Cardiac fibroblast (primary cell): ENCODE measurements around the gene UQCRC1.

ENCODE experiments used
- DNase-seq, 2 donors: peaks; one replicate each; pipeline versions ENCODE4 v3.0.0 to v3.0.0-alpha.2; 2010; ENCODE audit warnings: low read depth in 2 of 2
- H3K4me3 ChIP-seq, 2 donors: replicated peaks in 1 of 2; 1 replicate in 1 of 2; 2 replicates in 1 of 2; pipeline ENCODE4 v1.5.1; 2011; ENCODE audit warnings: low read depth in 2 of 2, low read length in 2 of 2, mild to moderate bottlenecking in 2 of 2, moderate library complexity in 1 of 2
- CTCF ChIP-seq: IDR thresholded peaks from one replicate; pipeline ENCODE4 v1.5.1; 2011; ENCODE audit warnings: low read depth, mild to moderate bottlenecking, low read length, inconsistent platforms

Gene UQCRC1

DNA sequence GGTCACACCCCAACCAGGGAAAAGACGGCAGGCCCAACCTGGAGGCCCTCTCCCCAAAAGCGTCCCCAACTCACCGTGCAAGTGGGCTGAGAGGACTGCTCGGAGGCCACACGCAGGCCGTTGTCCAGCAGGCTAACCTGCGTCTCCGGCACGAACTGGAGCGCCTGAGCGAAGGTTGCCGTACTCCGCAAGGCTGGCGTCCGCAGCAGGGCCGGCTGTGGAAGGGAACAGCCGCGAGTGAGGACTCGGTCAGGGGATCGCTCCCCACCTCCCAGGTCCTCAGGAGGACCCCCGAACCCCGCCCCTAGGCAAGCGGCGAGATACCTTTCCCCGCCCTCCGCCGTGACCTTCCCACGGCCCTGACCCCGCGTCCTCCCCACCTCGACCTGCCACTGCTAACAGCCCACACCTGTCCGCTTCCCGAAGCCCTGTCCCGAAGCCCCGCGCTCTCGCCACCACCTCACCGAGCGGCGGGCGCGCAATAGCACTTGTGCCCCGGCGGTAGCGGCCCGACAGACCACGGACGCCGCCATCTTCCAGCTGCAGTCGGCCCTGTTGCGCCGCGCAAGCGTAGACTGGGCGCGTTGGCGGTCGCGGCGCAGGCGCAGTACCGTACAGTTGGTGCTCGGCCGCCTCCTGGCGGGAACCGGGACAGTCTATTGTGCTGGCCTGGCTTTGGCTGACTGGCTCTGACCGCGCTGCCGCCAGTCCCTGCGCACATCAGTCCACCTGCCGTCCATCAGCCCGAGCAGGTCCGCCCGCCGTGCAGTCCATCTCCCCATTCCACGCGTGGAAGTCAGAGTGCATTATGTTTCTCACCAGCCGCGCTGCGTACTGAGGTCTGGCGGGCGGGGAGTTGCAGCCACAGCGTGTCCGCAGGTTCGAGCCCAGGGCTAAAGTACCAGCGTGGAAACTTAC lies at the start of gene UQCRC1:
TSS of gene UQCRC1 (minus strand) at position 559 of the 918 bp plus-strand sequence. CDS start at position 533, 26 bp downstream.
- H3K4me3 ChIP-seq, result peak within 1 kb of the TSS; percentile 98
- peak; percentile 86 for TF ChIP-seq CTCF
- peak; percentile 94 to 95 for DNase-seq

GRCh38 chr3:48656841-48657281 lies 47.4 kb upstream of the UQCRC1 start:
- TF ChIP-seq CTCF, result no peak
- DNase-seq, result peak; percentile 5 to 9
- H3K4me3 ChIP-seq, result peak overlapping the region in 1 of 2 donors; percentile 48

- DNase-seq, result peak; percentile 74 to 77
- H3K4me3 ChIP-seq, result peak overlapping the region; percentile 40 to 48
- TF ChIP-seq CTCF, result no peak
Measured at GRCh38 chr3:48656061-48656840, 46.8 kb upstream of the UQCRC1 start.

GRCh38 chr3:48655606-48656005 lies 46.2 kb upstream of the UQCRC1 start:
- DNase-seq, result no peak
- H3K4me3 ChIP-seq, result peak overlapping the region; percentile 19 to 48

DNA sequence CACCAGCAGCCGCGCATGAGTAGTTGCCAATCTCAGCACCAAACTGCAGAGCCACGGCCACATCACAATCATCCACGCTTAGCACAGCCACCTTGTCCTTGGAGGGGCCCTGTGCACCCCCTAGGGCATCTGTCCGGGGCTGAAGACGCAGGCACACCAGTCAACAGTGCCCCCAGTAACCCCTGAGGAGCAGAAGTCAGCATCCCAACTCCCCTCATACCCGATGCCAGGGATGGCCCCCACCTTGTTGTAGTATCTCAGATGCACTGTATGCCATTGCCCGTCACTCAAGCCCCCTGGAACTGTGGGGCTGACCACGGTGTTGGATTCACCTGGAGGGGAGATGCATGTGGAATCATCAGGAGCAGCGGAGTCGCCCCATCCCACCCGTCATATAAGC lies 45.6 kb upstream of the UQCRC1 start:
- H3K4me3 ChIP-seq, result no peak overlapping the region
- no peak for DNase-seq
- no peak for TF ChIP-seq CTCF

More at GRCh38 chr3:48655606-48656005, 46.2 kb upstream of the UQCRC1 start:
- TF ChIP-seq CTCF, result no peak

- no peak overlapping the region for H3K4me3 ChIP-seq
- DNase-seq, result no peak
- TF ChIP-seq CTCF, result no peak
Measured at GRCh38 chr3:48652923-48653715, 43.7 kb upstream of the UQCRC1 start.
